Upper lobe of left lung (tissue), 6 donors: Measurements from ENCODE around the gene KCNJ10. TPM values are rescaled to one million over a fixed set of nuclear protein-coding genes. Genes with fewer than 3 reads are reported as not detected.

Experiments used
- ATAC-seq, 2 donors: fragments of 200-7000 bp; cut with Tn5 transposase; one replicate each; pipeline ENCODE4 v1.9.1; 2022; ENCODE audit warnings: mild to moderate bottlenecking in 2 of 2, moderate library complexity in 2 of 2; ENCODE audit not compliant: low FRiP score in 2 of 2
- DNase-seq, 2 donors: peaks; one replicate each; pipeline ENCODE4 v3.0.0-alpha.2; 2019 to 2020
- H3K27ac ChIP-seq, 4 donors: fragments of 200-600 bp; sonication (generic); one replicate each; pipeline ENCODE4 v1.5.1; 2016 to 2019
- H3K27me3 ChIP-seq, 4 donors: fragments of 200-600 bp; sonication (generic); one replicate each; pipeline ENCODE4 v1.5.1; 2017 to 2019
- H3K36me3 ChIP-seq, 4 donors: fragments of 200-600 bp; sonication (generic); one replicate each; pipeline ENCODE4 v1.5.1; 2016 to 2019
- H3K4me1 ChIP-seq, 4 donors: fragments of 200-600 bp; sonication (generic); one replicate each; pipeline ENCODE4 v1.5.1; 2018 to 2019
- H3K4me3 ChIP-seq, 4 donors: fragments of 200-600 bp; sonication (generic); one replicate each; pipeline ENCODE4 v1.5.1; 2017 to 2019; ENCODE audit warnings: mild to moderate bottlenecking in 2 of 4, moderate library complexity in 1 of 4
- H3K9me3 ChIP-seq, 4 donors: fragments of 200-600 bp; sonication (generic); one replicate each; pipeline ENCODE4 v1.5.1; 2018 to 2019
- CTCF ChIP-seq, 6 experiments: fragments of 450-650 bp in 4 of 6; fragments of 200-600 bp in 2 of 6; sonication (generic) in 2 of 6; IDR thresholded peaks; one replicate each; pipeline ENCODE4 v1.5.1; 2016 to 2019; ENCODE audit warnings: antibody characterized with exemption in 6 of 6
- EP300 ChIP-seq, 4 donors: sonication (generic); formaldehyde crosslinking; IDR thresholded peaks; one replicate each; pipeline ENCODE4 v1.5.1; 2017; ENCODE audit warnings: antibody characterized with exemption in 4 of 4, control low read depth in 2 of 4
- POLR2A ChIP-seq, 4 donors: fragments of 450-650 bp; IDR thresholded peaks; one replicate each; pipeline ENCODE4 v1.5.1; 2016 to 2017; ENCODE audit warnings: antibody characterized with exemption in 4 of 4, mild to moderate bottlenecking in 2 of 4
- POLR2AphosphoS5 ChIP-seq, 2 donors: sonication (generic); formaldehyde crosslinking; IDR thresholded peaks; one replicate each; pipeline ENCODE4 v1.5.1; 2017; ENCODE audit warnings: antibody characterized with exemption in 2 of 2
- WGBS, 2 donors: methylation state at CpG; one replicate each; pipeline ENCODE4 v1.1.5; 2017 to 2018; 5-methylcytosine and 5-hydroxymethylcytosine counted together
- total RNA-seq, 6 donors: library from RNA; depleted of rRNA in 4 of 6; stranded (reverse); fragments of >200 nt in 4 of 6; gene quantifications; one replicate each; pipeline versions ENCODE4 v1.1.0 to v1.2.1, GENCODE V29; 2016 to 2021
- donor health status: DM: no; HTN: no; CAD: no; lungs with moderate emphysema.
- donor health status: DM: no; HTN: yes; CAD: no; lungs with severe emphysema.

KCNJ10 gene
- total RNA-seq, 6 donors from 2014 or later: 0.11 TPM; not detected in 5

- Histone ChIP-seq H3K27ac (no peak overlapping the region), H3K4me1 (no peaks in the 10 kb centered on the region), H3K36me3 (no peaks in the 10 kb centered on the region), H3K9me3 (no peaks in the 10 kb centered on the region), H3K4me3 (no peak overlapping the region), H3K27me3 (no peaks in the 10 kb centered on the region)
- no peak for DNase-seq
- TF ChIP-seq CTCF (IDR thresholded peaks at IDR 0.05): no peak
- no peak for TF ChIP-seq EP300 (IDR thresholded peaks at IDR 0.05)
- TF ChIP-seq POLR2AphosphoS5 (IDR thresholded peaks at IDR 0.05): no peak
- TF ChIP-seq POLR2A (IDR thresholded peaks at IDR 0.05): no peak
- no peak for ATAC-seq
- WGBS, 2 donors: 62 to 68% methylated on average over 6 of the region's 6 CpGs
These were observed 47.3 kb downstream of the KCNJ10 start for GRCh38 chr1:160022330-160023310.

- ATAC-seq (no peak), DNase-seq (no peak)
- no peak overlapping the region for H3K27ac ChIP-seq
- H3K36me3 ChIP-seq: no peaks in the 10 kb centered on the region
- no peaks in the 10 kb centered on the region for H3K27me3 ChIP-seq
- 70 to 79% methylated on average over 5 of the region's 5 CpGs for WGBS, 2 donors
- H3K4me3 ChIP-seq: no peak overlapping the region
- no peaks in the 10 kb centered on the region for H3K9me3 ChIP-seq
- TF ChIP-seq CTCF (IDR thresholded peaks at IDR 0.05) (no peak), EP300 (IDR thresholded peaks at IDR 0.05) (no peak), POLR2AphosphoS5 (IDR thresholded peaks at IDR 0.05) (no peak), POLR2A (IDR thresholded peaks at IDR 0.05) (no peak)
- no peaks in the 10 kb centered on the region for H3K4me1 ChIP-seq
These were observed 48.4 kb downstream of the KCNJ10 start for GRCh38 chr1:160021376-160022074.

- no peaks in the 10 kb centered on the region for H3K27me3 ChIP-seq
- ATAC-seq (no peak), DNase-seq (no peak)
- H3K27ac ChIP-seq: no peak overlapping the region
- H3K9me3 ChIP-seq: no peaks in the 10 kb centered on the region
- 83 to 87% methylated on average over 1 to 5 of the region's 5 CpGs for WGBS, 2 donors
- TF ChIP-seq POLR2A (IDR thresholded peaks at IDR 0.05) (no peak), CTCF (IDR thresholded peaks at IDR 0.05) (no peak), EP300 (IDR thresholded peaks at IDR 0.05) (no peak), POLR2AphosphoS5 (IDR thresholded peaks at IDR 0.05) (no peak)
- no peak overlapping the region for H3K4me3 ChIP-seq
- H3K4me1 ChIP-seq: no peaks in the 10 kb centered on the region
- H3K36me3 ChIP-seq: no peaks in the 10 kb centered on the region
These were observed 49.8 kb downstream of the KCNJ10 start for GRCh38 chr1:160020196-160020595.

- 88 to 96% methylated on average over 1 of the region's 1 CpG for WGBS, 2 donors
- ATAC-seq: no peak
These were observed 51.1 kb downstream of the KCNJ10 start for GRCh38 chr1:160018900-160019299.

More at GRCh38 chr1:160018900-160019299, 51.1 kb downstream of the KCNJ10 start:
- Histone ChIP-seq H3K4me1 (no peaks in the 10 kb centered on the region), H3K4me3 (no peak overlapping the region), H3K27me3 (no peaks in the 10 kb centered on the region), H3K9me3 (no peaks in the 10 kb centered on the region), H3K27ac (no peak overlapping the region), H3K36me3 (no peaks in the 10 kb centered on the region)
- no peak for DNase-seq
- TF ChIP-seq POLR2AphosphoS5 (IDR thresholded peaks at IDR 0.05) (no peak), POLR2A (IDR thresholded peaks at IDR 0.05) (no peak), EP300 (IDR thresholded peaks at IDR 0.05) (no peak), CTCF (IDR thresholded peaks at IDR 0.05) (no peak)
